Activated B cell treated with CpG ODN at 0.5 μM for 24 hours (primary cell): ENCODE results near the gene EPHB2. TPM values are rescaled to one million over a fixed set of nuclear protein-coding genes. Genes with fewer than 3 reads are reported as not detected.
"Not testable (repeated sequence)": the region's sequence is repeated elsewhere in the genome, so short reads cannot be mapped to it uniquely, and the experiment has no call there.

Experiments
- ATAC-seq: fragments of 200-7000 bp; cut with Tn5 transposase; one replicate; pipeline ENCODE4 v1.10.0; 2021; ENCODE audit warnings: low read depth, mild to moderate bottlenecking, moderate library complexity
- CTCF ChIA-PET: fragments of 350-600 bp; sonication (Branson Sonifier 250); formaldehyde crosslinking; loops from one replicate; lab custom pipeline; 2021; ENCODE audit warnings: antibody characterized with exemption; lab: Charles Lee
- POLR2A ChIA-PET: fragments of 350-600 bp; sonication (Branson Sonifier 250); formaldehyde crosslinking; loops from one replicate; lab custom pipeline; 2021; ENCODE audit warnings: antibody characterized with exemption; lab: Charles Lee
- DNase-seq: peaks from one replicate; pipeline ENCODE4 v3.0.0; 2022
- H3K27ac Mint-ChIP-seq: one replicate; pipeline ENCODE4 v1.8.0; 2020; ENCODE audit warnings: mixed read lengths
- H3K27me3 Mint-ChIP-seq: one replicate; pipeline ENCODE4 v1.8.0; 2021; ENCODE audit warnings: mixed read lengths
- H3K36me3 Mint-ChIP-seq: one replicate; pipeline ENCODE4 v1.8.0; 2021; ENCODE audit warnings: low read depth, mixed read lengths
- H3K4me1 Mint-ChIP-seq: one replicate; pipeline ENCODE4 v1.8.0; 2021; ENCODE audit warnings: mixed read lengths
- H3K4me3 Mint-ChIP-seq: one replicate; pipeline ENCODE4 v1.8.0; 2020; ENCODE audit warnings: mild to moderate bottlenecking, mixed read lengths
- H3K9me3 Mint-ChIP-seq: one replicate; pipeline ENCODE4 v1.8.0; 2020; ENCODE audit warnings: mixed read lengths
- intact Hi-C: fragments of 100-400 bp; cut with micrococcal nuclease; formaldehyde crosslinking; loops from one replicate; pipeline ENCODE4 v1.15.1; 2024
- total RNA-seq: library from RNA; stranded (reverse); gene quantifications from 2 replicates; pipeline ENCODE4 v1.2.3, GENCODE V29; 2022
- TF ChIP-seq, protein P1 (sequence below): fragments of 200-600 bp; IDR thresholded peaks from one replicate; pipeline ENCODE4 v1.8.0; 2022; ENCODE audit warnings: antibody characterized with exemption, mild to moderate bottlenecking

EPHB2 gene
- total RNA-seq, 1 donor from 2014 or later = 0.13 TPM

DNA sequence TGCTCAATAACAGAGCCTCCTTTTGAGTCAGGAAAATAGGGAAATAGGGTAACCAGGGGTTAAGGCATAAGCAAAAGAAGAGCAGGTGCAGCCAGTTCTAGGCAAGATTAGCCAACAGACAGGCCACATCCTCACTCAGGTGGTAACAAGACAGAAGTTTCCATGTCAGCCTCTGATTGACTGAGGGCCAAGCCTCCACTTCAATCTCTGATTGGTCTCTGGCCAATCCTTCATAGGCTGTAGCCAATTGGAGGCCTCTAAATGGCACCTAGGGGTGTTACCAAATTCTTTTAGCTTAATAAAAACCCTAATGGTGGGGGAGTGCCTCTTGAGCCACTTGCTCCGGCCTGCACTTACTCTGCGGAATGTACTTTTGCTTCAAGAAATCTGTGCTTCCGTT lies 224.8 kb downstream of the EPHB2 start:
- ChIA-PET CTCF (no interaction called here), POLR2A (no interaction called here)
- Mint-ChIP-seq H3K27ac (no peak overlapping the region), H3K36me3 (peaks cover 3% of the 10 kb centered on the region), H3K27me3 (peaks cover 8% of the 10 kb centered on the region), H3K4me3 (no peak overlapping the region), H3K9me3 (peaks cover 9% of the 10 kb centered on the region), H3K4me1 (no peaks in the 10 kb centered on the region)
- ATAC-seq (no peak), DNase-seq (no peak)
- intact Hi-C loops = no loop called here
- TF ChIP-seq, protein P1, sequence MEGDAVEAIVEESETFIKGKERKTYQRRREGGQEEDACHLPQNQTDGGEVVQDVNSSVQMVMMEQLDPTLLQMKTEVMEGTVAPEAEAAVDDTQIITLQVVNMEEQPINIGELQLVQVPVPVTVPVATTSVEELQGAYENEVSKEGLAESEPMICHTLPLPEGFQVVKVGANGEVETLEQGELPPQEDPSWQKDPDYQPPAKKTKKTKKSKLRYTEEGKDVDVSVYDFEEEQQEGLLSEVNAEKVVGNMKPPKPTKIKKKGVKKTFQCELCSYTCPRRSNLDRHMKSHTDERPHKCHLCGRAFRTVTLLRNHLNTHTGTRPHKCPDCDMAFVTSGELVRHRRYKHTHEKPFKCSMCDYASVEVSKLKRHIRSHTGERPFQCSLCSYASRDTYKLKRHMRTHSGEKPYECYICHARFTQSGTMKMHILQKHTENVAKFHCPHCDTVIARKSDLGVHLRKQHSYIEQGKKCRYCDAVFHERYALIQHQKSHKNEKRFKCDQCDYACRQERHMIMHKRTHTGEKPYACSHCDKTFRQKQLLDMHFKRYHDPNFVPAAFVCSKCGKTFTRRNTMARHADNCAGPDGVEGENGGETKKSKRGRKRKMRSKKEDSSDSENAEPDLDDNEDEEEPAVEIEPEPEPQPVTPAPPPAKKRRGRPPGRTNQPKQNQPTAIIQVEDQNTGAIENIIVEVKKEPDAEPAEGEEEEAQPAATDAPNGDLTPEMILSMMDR = no peak

DNA sequence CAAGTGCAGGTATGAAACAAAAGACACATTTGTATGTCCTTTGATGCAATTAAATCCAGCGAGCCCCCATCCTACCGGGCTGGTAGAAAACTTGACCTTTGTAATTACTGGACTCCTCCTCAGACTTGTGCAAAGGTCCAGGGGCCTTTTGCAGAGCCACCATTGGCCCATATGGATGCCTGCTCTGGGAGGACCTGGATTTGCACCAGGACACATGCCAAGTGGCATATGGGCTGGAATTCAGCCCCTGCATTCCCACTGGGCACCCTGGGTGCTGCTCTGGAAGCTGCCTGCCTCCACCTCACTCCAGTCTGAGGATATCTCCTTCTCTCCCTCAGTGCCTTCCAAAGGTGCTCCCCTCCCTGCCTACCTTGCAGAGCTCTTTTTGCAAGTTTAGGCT lies 226.0 kb downstream of the EPHB2 start:
- Mint-ChIP-seq H3K9me3 (peaks cover 20% of the 10 kb centered on the region), H3K27ac (no peak overlapping the region), H3K4me3 (no peak overlapping the region), H3K27me3 (peaks cover 8% of the 10 kb centered on the region), H3K36me3 (peaks cover 3% of the 10 kb centered on the region), H3K4me1 (no peaks in the 10 kb centered on the region)
- POLR2A ChIA-PET = no interaction called here
- TF ChIP-seq, protein P1 = no peak
- ATAC-seq (no peak), DNase-seq (no peak)
- intact Hi-C loops = no loop called here
- CTCF ChIA-PET = no interaction called here

DNA sequence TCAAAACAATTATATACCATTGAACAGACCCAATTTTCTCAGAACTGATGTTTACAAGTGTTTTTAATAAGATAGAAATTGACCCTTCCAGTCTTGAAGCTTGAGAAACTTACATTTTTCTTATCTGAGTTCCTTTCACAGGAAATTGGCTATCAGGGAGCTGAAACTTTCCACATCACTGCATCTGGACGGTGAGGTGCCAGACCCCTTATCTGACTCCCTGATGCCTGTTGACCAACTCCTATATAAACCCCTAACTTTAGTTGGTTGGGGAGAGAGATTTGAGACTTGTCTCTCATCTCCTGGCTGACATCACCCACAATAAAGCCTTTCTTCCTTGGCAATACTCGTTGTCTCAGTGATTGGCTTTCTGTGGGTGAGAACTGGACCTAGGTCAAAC lies 230.6 kb downstream of the EPHB2 start:
- intact Hi-C loops = no loop called here
- Mint-ChIP-seq H3K27me3 (peaks cover 15% of the 10 kb centered on the region), H3K4me1 (no peaks in the 10 kb centered on the region), H3K4me3 (no peak overlapping the region), H3K27ac (no peak overlapping the region), H3K9me3 (peaks cover 19% of the 10 kb centered on the region), H3K36me3 (peaks cover 3% of the 10 kb centered on the region)
- CTCF ChIA-PET = no interaction called here
- TF ChIP-seq, protein P1 = no peak
- ATAC-seq (no peak), DNase-seq (no peak)
- POLR2A ChIA-PET = no interaction called here

DNA sequence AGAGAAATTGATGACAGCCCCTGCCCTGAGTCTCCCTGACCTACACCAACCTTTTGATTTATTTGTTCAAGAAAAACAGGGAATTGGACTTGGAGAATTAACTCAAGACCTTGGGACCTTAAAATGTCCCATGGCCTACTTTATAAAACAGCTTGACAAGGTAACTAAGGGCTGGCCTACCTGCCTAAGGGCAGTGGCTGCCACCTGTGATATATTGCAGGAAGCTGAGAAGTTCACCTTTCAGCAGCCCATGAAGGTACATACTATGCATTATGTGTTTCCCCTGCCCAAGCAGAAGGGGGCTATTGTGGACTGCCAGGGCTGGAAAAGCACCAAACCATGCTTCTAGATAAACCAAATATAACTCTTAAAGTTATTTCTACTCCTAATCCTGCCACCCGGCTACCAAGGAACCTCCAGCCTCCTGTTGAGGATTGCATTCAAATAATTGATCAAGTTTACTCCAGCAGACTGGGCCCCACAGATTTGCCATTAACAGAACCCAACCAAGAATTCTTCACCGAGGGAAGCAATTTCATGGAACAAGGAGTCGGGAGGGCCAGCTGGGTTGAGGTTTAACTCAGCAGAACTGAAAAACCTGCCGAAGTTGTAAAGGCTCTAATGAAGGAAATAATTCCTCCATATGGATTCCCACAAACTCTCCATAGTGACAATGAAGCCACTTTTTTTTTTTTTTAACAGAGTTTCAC lies 233.9 kb downstream of the EPHB2 start:
- Mint-ChIP-seq H3K27ac (no peak overlapping the region), H3K27me3 (peaks cover 25% of the 10 kb centered on the region), H3K36me3 (peaks cover 3% of the 10 kb centered on the region), H3K4me1 (no peaks in the 10 kb centered on the region), H3K4me3 (no peak overlapping the region), H3K9me3 (peaks cover 19% of the 10 kb centered on the region)
- ChIA-PET CTCF (no interaction called here), POLR2A (no interaction called here)
- ATAC-seq (no peak), DNase-seq (no peak)
- TF ChIP-seq, protein P1 = no peak
- intact Hi-C loops = no loop called here

DNA sequence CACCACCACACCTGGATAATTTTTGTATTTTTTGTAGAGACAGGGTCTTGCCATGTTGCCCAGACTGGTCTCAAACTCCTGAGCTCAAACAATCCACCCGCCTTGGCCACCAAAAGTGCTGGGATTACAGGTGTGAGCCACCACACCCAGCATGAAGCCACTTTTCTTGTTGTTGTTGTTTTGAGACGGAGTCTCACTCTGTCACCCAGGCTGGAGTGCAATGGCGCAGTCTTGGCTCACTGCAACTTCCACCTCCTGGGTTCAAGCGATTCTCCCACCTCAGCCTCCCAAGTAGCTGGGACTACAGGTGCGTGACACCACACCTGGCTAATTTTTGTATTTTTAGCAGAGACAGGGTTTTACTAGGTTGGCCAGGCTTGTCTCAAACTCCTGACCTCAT lies 234.5 kb downstream of the EPHB2 start:
- H3K27me3 Mint-ChIP-seq = peaks cover 25% of the 10 kb centered on the region
- H3K36me3 Mint-ChIP-seq, intact Hi-C loops, POLR2A ChIA-PET, CTCF ChIA-PET, H3K4me3 Mint-ChIP-seq, H3K27ac Mint-ChIP-seq, ATAC-seq, DNase-seq, H3K4me1 Mint-ChIP-seq: not testable (repeated sequence)
- H3K9me3 Mint-ChIP-seq = peaks cover 16% of the 10 kb centered on the region
